Natural killer cell (primary cell): Measurements from ENCODE around the gene SLU7. TPM values are rescaled to one million over a fixed set of nuclear protein-coding genes. Genes with fewer than 3 reads are reported as not detected.
"Not testable (repeated sequence)": the region's sequence is repeated elsewhere in the genome, so short reads cannot be mapped to it uniquely, and the experiment has no call there.

Source experiments
- ATAC-seq, 3 donors: fragments of 150-1000 bp in 2 of 3; fragments of 200-7000 bp in 1 of 3; cut with Tn5 transposase; 1 replicate in 1 of 3; 2 replicates in 2 of 3; pipeline ENCODE4 v1.10.0; 2021; ENCODE audit warnings: mild to moderate bottlenecking in 2 of 3, moderate library complexity in 2 of 3
- DNase-seq, 2 donors: peaks; one replicate each; pipeline versions ENCODE4 v3.0.0 to v3.0.0-alpha.2; 2013 to 2021; ENCODE audit warnings: mixed read lengths in 1 of 2
- H3K27ac ChIP-seq: one replicate; pipeline ENCODE4 v1.5.1; 2013; ENCODE audit warnings: mild to moderate bottlenecking, low read length
- H3K27me3 ChIP-seq: one replicate; pipeline ENCODE4 v1.6.1; 2013; ENCODE audit warnings: low read length; ENCODE audit not compliant: control insufficient read depth, insufficient read depth
- H3K36me3 ChIP-seq: one replicate; pipeline ENCODE4 v1.6.1; 2013; ENCODE audit warnings: low read length; ENCODE audit not compliant: control insufficient read depth, insufficient read depth
- H3K4me1 ChIP-seq: one replicate; pipeline ENCODE4 v1.6.1; 2013; ENCODE audit warnings: low read length; ENCODE audit not compliant: control insufficient read depth, insufficient read depth
- H3K4me3 ChIP-seq: one replicate; pipeline ENCODE4 v1.5.1; 2013; ENCODE audit warnings: low read length
- H3K9me3 ChIP-seq: one replicate; pipeline ENCODE4 v1.6.1; 2013; ENCODE audit warnings: low read length; ENCODE audit not compliant: control insufficient read depth, insufficient read depth
- H3K27ac Mint-ChIP-seq, 2 donors: one replicate each; pipeline ENCODE4 v1.8.0; 2022; ENCODE audit warnings: mild to moderate bottlenecking in 2 of 2, mixed read lengths in 2 of 2, moderate library complexity in 1 of 2
- H3K27me3 Mint-ChIP-seq, 2 donors: one replicate each; pipeline ENCODE4 v1.8.0; 2022; ENCODE audit warnings: low read depth in 2 of 2, mixed read lengths in 2 of 2
- H3K36me3 Mint-ChIP-seq: one replicate; pipeline ENCODE4 v1.8.0; 2022; ENCODE audit warnings: mixed read lengths
- H3K4me1 Mint-ChIP-seq, 2 donors: one replicate each; pipeline ENCODE4 v1.8.0; 2022; ENCODE audit warnings: mixed read lengths in 2 of 2
- H3K4me3 Mint-ChIP-seq: one replicate; pipeline ENCODE4 v1.8.0; 2022; ENCODE audit warnings: mild to moderate bottlenecking, moderate library complexity, mixed read lengths
- H3K9me3 Mint-ChIP-seq, 2 donors: one replicate each; pipeline ENCODE4 v1.8.0; 2022; ENCODE audit warnings: mixed read lengths in 2 of 2
- CTCF ChIP-seq: fragments of 200-600 bp; IDR thresholded peaks from one replicate; pipeline ENCODE4 v1.8.0; 2022; ENCODE audit warnings: antibody characterized with exemption
- WGBS: methylation state at CpG from one replicate; pipeline ENCODE4 v1.1.7; 2013; ENCODE audit warnings: missing lambda C conversion rate; ENCODE audit not compliant: insufficient coverage; 5-methylcytosine and 5-hydroxymethylcytosine counted together
- intact Hi-C: fragments of 100-400 bp; cut with micrococcal nuclease; formaldehyde crosslinking; loops from one replicate; pipeline ENCODE4 v1.14.2; 2022
- total RNA-seq, 4 donors: library from RNA; stranded (reverse); fragments of 120-200 nt in 1 of 4; gene quantifications; one replicate each; pipeline versions ENCODE4 v1.2.3 to v1.2.4, GENCODE V29; 2013 to 2022

SLU7 gene
- total RNA-seq, 3 donors from 2014 or later (not counting 1 experiment from before 2014, with no cell fraction given), result 114 to 143 (median 118) TPM

GRCh38 chr5:160438316-160439204, 19.7 kb upstream of the SLU7 start:
- Histone ChIP-seq H3K27ac (peak overlapping the region; percentile 52), H3K4me3 (peak overlapping the region; percentile 55), H3K36me3 (no peaks in the 10 kb centered on the region), H3K27me3 (no peaks in the 10 kb centered on the region), H3K4me1 (peaks cover 18% of the 10 kb centered on the region), H3K9me3 (no peaks in the 10 kb centered on the region)
- peak; percentile 65 for TF ChIP-seq CTCF
- peak overlapping the region; percentile 82 to 88 for H3K27ac Mint-ChIP-seq
- no peaks in the 10 kb centered on the region for H3K9me3 Mint-ChIP-seq
- H3K27me3 Mint-ChIP-seq, result peaks cover 10 to 19% of the 10 kb centered on the region in 2 donors
- H3K36me3 Mint-ChIP-seq, result no peaks in the 10 kb centered on the region
- H3K4me1 Mint-ChIP-seq, result peaks cover 13 to 17% of the 10 kb centered on the region in 2 donors
- WGBS, result under 1% methylated on average over 13 of the region's 18 CpGs
- DNase-seq (peak; percentile 37 to 84), ATAC-seq (peak; percentile 68 to 77 (median 71))
- intact Hi-C loops, result loop anchor here (1.0 kb wide), 2 partner anchors 30 to 70 kb away; no protein-coding TSS in a partner anchor
- peak overlapping the region; percentile 92 for H3K4me3 Mint-ChIP-seq

- peak overlapping the region; percentile 32 for H3K4me3 Mint-ChIP-seq
- Histone ChIP-seq H3K4me3 (no peak overlapping the region), H3K36me3 (no peaks in the 10 kb centered on the region), H3K4me1 (peaks cover 18% of the 10 kb centered on the region), H3K27me3 (no peaks in the 10 kb centered on the region), H3K27ac (no peak overlapping the region), H3K9me3 (no peaks in the 10 kb centered on the region)
- H3K9me3 Mint-ChIP-seq, result no peaks in the 10 kb centered on the region
- TF ChIP-seq CTCF, result no peak
- no peaks in the 10 kb centered on the region for H3K36me3 Mint-ChIP-seq
- intact Hi-C loops, result no loop called here
- ATAC-seq, result no peak
- peaks cover 10 to 19% of the 10 kb centered on the region in 2 donors for H3K27me3 Mint-ChIP-seq
- peaks cover 13% of the 10 kb centered on the region in 2 donors for H3K4me1 Mint-ChIP-seq
- DNase-seq, result no peak
- H3K27ac Mint-ChIP-seq, result no peak overlapping the region
Measured at GRCh38 chr5:160437271-160437670, 18.4 kb upstream of the SLU7 start.

- H3K36me3 Mint-ChIP-seq, intact Hi-C loops, H3K27ac ChIP-seq, H3K27ac Mint-ChIP-seq, H3K27me3 ChIP-seq, H3K36me3 ChIP-seq, ATAC-seq, H3K9me3 ChIP-seq, DNase-seq, H3K4me3 ChIP-seq, H3K4me3 Mint-ChIP-seq, H3K9me3 Mint-ChIP-seq: not testable (repeated sequence)
- peaks cover 13% of the 10 kb centered on the region in 2 donors for H3K4me1 Mint-ChIP-seq
- peaks cover 10 to 19% of the 10 kb centered on the region in 2 donors for H3K27me3 Mint-ChIP-seq
- 17% methylated on average over 5 of the region's 6 CpGs for WGBS
- peaks cover 18% of the 10 kb centered on the region for H3K4me1 ChIP-seq
Measured at GRCh38 chr5:160436661-160437060, 17.8 kb upstream of the SLU7 start.

GRCh38 chr5:160436017-160436416, 17.1 kb upstream of the SLU7 start:
- Mint-ChIP-seq H3K4me1 (peaks cover 13% of the 10 kb centered on the region in 2 donors), H3K27ac (no peak overlapping the region), H3K9me3 (no peaks in the 10 kb centered on the region), H3K27me3 (peaks cover 10 to 19% of the 10 kb centered on the region in 2 donors), H3K4me3 (no peak overlapping the region), H3K36me3 (no peaks in the 10 kb centered on the region)
- no peaks in the 10 kb centered on the region for H3K36me3 ChIP-seq
- 100% methylated on average over 2 of the region's 4 CpGs for WGBS
- TF ChIP-seq CTCF, result no peak
- H3K4me3 ChIP-seq, result no peak overlapping the region
- H3K27ac ChIP-seq, result no peak overlapping the region
- no peaks in the 10 kb centered on the region for H3K27me3 ChIP-seq
- intact Hi-C loops, result no loop called here
- peaks cover 13% of the 10 kb centered on the region for H3K4me1 ChIP-seq
- H3K9me3 ChIP-seq, result no peaks in the 10 kb centered on the region
- DNase-seq (no peak), ATAC-seq (no peak)
